C4-2B (cell line): Measurements from ENCODE around the gene SCG2.
"Not testable (repeated sequence)": the region's sequence is repeated elsewhere in the genome, so short reads cannot be mapped to it uniquely, and the experiment has no call there.

Source experiments
- H3K27ac ChIP-seq: fragments of 450-650 bp; 2 replicates; pipeline ENCODE4 v1.5.1; 2017
- ZFX ChIP-seq: fragments of 450-650 bp; IDR thresholded peaks from 2 replicates; pipeline ENCODE4 v1.6.1; 2017
- TF ChIP-seq, protein P1 (sequence below): fragments of 450-650 bp; conservative IDR thresholded peaks from 2 replicates; pipeline ENCODE4 v1.5.1; 2017; ENCODE audit warnings: mild to moderate bottlenecking

SCG2 gene

DNA sequence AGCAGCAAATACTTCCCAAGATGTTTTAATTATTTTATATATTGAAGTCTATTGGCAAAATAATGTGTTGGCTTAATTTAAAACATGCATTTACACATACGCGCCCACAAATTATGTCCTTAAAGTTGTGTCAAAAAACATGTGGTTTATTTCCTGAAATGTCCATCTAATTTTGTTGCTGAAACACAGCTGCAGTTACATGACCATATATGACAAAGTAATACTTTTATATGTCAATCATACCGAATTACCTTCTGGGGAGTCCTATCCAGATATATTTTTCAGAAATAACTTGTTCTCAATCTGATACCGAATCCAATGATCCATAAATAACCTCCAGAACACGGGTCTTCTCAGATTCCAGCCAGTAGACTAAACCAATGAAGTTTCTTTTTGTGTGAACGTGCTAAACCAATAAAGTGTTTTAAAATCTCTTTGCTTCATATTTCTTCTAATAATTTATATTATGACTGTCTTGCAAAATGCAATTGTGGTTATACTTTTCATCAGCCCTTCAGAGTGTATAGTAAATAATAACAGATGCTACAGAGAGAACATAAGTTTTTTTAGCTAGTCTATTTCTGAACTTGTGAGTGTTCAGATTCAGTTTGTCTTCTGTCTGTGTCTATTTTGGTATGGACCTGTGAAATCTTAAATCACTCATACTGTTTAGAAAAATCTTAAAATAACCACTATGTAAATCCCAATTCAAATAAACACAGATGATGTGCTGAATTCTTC lies 2.4 kb downstream of the SCG2 start:
- no peak for TF ChIP-seq ZFX
- TF ChIP-seq, protein P1, sequence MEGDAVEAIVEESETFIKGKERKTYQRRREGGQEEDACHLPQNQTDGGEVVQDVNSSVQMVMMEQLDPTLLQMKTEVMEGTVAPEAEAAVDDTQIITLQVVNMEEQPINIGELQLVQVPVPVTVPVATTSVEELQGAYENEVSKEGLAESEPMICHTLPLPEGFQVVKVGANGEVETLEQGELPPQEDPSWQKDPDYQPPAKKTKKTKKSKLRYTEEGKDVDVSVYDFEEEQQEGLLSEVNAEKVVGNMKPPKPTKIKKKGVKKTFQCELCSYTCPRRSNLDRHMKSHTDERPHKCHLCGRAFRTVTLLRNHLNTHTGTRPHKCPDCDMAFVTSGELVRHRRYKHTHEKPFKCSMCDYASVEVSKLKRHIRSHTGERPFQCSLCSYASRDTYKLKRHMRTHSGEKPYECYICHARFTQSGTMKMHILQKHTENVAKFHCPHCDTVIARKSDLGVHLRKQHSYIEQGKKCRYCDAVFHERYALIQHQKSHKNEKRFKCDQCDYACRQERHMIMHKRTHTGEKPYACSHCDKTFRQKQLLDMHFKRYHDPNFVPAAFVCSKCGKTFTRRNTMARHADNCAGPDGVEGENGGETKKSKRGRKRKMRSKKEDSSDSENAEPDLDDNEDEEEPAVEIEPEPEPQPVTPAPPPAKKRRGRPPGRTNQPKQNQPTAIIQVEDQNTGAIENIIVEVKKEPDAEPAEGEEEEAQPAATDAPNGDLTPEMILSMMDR, result no peak
- H3K27ac ChIP-seq, result no peak overlapping the region

DNA sequence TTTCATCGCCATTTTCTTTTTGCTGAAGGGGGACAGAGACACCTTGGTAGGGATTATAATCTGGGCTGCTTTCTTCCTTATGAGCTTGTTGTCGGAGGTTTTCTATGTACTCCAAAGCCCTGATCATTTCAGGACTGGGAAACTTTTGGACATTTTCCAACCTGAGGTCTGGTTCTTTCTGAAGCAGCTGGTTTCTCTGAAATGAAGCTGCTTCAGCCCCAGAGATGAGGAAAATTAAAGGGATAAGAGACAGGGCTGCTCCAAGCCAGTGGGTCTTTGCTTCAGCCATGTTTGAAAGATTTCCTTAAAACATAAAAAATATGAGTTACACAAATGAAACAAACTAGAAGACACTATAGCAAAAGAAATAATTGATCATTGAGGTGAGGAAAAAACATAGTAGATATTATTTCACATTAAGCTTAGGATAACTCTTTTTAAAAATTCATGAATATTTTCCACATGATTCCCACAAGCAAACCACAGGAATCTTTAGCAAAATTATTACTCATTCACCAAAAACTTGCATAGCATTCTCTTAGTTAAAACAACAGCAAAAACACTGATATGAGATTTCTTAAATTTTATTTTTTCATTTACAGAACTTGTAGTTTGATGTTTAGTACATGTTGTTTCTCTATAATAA lies 3.0 kb downstream of the SCG2 start:
- no peak overlapping the region for H3K27ac ChIP-seq
- TF ChIP-seq ZFX, result no peak
- TF ChIP-seq, protein P1, result no peak

DNA sequence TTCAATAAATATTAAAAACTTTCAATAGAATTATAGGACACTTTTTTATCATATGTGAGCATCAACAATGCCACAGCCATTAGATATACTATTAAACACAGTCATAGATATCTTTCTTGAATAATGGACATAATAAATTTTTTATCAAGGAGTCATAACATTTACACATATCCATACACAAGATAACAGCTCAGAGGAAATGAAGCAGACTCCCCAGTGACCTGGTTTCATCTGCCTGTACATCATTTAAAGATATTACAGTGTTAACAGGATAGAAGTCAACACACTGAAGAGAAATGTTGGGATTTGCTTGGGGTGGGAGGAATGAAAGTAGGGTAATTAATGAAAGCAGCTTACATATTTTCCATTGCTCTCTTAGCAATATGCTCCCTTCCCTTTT lies 5.1 kb downstream of the SCG2 start:
- TF ChIP-seq, protein P1, result no peak
- no peak for TF ChIP-seq ZFX
- H3K27ac ChIP-seq, result no peak overlapping the region

DNA sequence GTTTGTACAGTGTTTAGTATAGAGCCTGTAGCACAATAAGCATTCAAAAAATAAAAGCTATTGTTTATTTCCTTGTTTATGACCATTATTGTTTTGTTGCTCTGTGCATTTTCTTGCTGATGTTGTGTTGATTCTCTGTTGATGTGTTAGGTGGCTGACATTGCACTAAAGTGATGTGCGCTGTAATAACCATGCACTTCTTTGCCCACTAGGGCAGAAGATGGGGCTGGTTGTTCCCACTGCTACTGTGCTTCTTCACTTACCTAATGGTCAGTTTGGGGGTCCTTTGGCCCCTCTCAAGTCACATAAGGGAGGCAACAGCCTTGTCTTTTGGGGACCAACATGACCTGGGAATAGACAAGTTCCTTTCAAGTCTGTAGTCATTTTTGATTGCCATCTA lies 6.0 kb downstream of the SCG2 start:
- TF ChIP-seq, protein P1, result no peak
- TF ChIP-seq ZFX, result no peak
- H3K27ac ChIP-seq, result no peak overlapping the region

DNA sequence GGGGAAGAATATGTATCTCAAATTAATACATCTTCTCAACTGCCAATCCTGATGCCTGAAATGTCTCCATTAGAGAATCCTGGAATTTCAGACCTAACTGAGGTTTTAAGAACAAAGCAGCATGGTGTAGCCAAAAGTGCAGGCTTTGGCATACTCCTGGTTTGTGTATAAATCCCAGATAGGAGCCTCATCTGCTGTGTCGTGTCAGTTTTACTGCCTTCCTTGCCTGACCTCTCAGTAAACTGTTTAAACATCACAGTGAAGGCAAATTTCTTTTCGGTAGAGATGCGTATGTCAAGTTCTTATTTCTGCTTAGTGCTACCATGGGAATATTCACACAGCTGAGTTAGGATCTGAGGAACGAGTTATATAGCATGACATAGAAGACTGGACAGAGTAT lies 7.3 kb downstream of the SCG2 start:
- no peak overlapping the region for H3K27ac ChIP-seq
- TF ChIP-seq ZFX, result no peak
- TF ChIP-seq, protein P1, result no peak

DNA sequence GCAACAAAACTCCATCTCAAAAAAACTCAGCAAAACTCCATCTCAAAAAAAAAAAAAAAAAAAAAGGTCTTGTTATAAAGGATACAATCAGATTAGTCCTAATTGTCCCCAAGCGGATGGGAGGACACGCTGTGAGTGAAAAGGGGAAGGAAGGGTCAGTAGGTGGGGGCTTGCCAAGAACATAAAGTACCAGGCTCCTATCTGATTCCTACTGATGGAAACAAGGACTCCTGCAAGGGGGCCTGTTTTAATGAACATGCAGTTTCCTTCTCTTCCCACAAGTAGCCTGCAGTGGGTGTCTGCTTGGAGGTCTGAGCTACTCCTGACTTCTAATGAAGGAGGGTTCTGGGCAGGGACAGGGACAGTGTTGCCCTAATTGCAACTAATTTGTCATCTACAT lies 7.9 kb downstream of the SCG2 start:
- no peak for TF ChIP-seq ZFX
- TF ChIP-seq, protein P1, result no peak
- H3K27ac ChIP-seq, result no peak overlapping the region

DNA sequence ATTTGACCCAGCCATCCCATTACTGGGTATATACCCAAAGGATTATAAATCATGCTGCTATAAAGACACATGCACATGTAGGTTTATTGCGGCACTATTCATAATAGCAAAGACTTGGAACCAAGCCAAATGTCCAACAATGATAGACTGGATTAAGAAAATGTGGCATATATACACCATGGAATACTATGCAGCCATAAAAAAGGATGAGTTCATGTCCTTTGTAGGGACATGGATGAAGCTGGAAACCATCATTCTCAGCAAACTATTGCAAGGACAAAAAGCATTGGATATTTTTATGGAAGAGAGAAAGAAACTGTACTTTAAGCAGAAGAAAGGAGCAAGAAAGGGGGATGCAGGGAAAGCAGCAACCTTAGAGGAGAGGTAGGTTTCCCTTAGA lies 9.5 kb downstream of the SCG2 start:
- H3K27ac ChIP-seq, result not testable (repeated sequence)

DNA sequence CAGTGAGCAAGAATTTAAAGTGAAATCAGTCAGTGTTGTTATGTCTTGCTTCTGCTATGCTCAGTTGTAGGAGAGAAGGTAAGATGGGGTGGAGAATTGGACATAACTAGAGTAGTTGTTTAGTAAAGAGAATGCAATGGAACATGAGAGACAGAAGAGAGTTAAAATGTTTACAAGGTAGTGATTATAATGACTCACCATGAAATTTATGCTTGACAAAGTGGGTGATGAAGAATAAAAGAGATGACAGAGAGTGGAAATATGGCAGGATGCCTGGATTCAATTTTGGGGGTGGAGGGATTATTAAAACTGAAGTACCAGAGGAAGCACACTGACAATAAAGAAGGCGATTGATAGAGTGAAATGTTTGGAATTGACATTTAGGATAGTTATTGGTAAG lies 10.6 kb downstream of the SCG2 start:
- TF ChIP-seq, protein P1, result no peak
- no peak for TF ChIP-seq ZFX
- no peak overlapping the region for H3K27ac ChIP-seq
